Vagina (tissue), 2 donors: ENCODE measurements around the gene VAMP4. TPM values are rescaled to one million over a fixed set of nuclear protein-coding genes. Genes with fewer than 3 reads are reported as not detected.
A peak's percentile ranks its signal among the peaks of the same experiment; 100 is the strongest.

Experiments
- DNase-seq, 2 donors: peaks; one replicate each; pipeline ENCODE4 v3.0.0-alpha.2; 2017; ENCODE audit errors: extremely low spot score in 2 of 2
- H3K27ac ChIP-seq: fragments of 200-600 bp; sonication (generic); one replicate; pipeline ENCODE4 v1.5.1; 2019
- H3K27me3 ChIP-seq: fragments of 200-600 bp; sonication (generic); one replicate; pipeline ENCODE4 v1.5.1; 2019
- H3K36me3 ChIP-seq, 2 donors: fragments of 200-600 bp; sonication (generic); one replicate each; pipeline ENCODE4 v1.5.1; 2017 to 2019
- H3K4me1 ChIP-seq: fragments of 200-600 bp; sonication (generic); one replicate; pipeline ENCODE4 v1.5.1; 2019
- H3K4me3 ChIP-seq, 2 donors: fragments of 200-600 bp; sonication (generic); 1 replicate in 1 of 2; 2 replicates in 1 of 2; pipeline ENCODE4 v1.5.1; 2016 to 2019
- H3K9me3 ChIP-seq: fragments of 200-600 bp; sonication (generic); one replicate; pipeline ENCODE4 v1.5.1; 2019
- CTCF ChIP-seq, 3 experiments: fragments of 450-650 bp in 2 of 3; fragments of 200-600 bp in 1 of 3; sonication (generic) in 1 of 3; IDR thresholded peaks; one replicate each; pipeline ENCODE4 v1.5.1; 2017 to 2019; ENCODE audit warnings: antibody characterized with exemption in 3 of 3, mild to moderate bottlenecking in 2 of 3, moderate library complexity in 2 of 3
- POLR2A ChIP-seq, 2 donors: fragments of 450-650 bp; IDR thresholded peaks; one replicate each; pipeline ENCODE4 v1.6.1; 2017; ENCODE audit warnings: antibody characterized with exemption in 2 of 2, mild to moderate bottlenecking in 2 of 2, moderate library complexity in 2 of 2
- POLR2AphosphoS5 ChIP-seq, 2 donors: sonication (generic); formaldehyde crosslinking; IDR thresholded peaks; one replicate each; pipeline ENCODE4 v1.9.0; 2017; ENCODE audit warnings: antibody characterized with exemption in 2 of 2, mild to moderate bottlenecking in 2 of 2, low read depth in 1 of 2; ENCODE audit not compliant: insufficient read depth in 1 of 2
- intact Hi-C: fragments of 100-400 bp; cut with DNase I; formaldehyde crosslinking; loops from one replicate; pipeline ENCODE4 v1.15.1; 2023
- total RNA-seq: library from RNA; depleted of rRNA; stranded (reverse); fragments of >200 nt; gene quantifications from one replicate; pipeline ENCODE4 v1.2.3, GENCODE V29; 2016

VAMP4 gene
- total RNA-seq, 1 donor from 2014 or later: 8.1 TPM

GRCh38 chr1:171718848-171719247 lies 23.0 kb downstream of the VAMP4 start:
- no peak overlapping the region for H3K4me3 ChIP-seq
- intact Hi-C loops: loop anchor here (10.0 kb wide), 1 partner anchor 74 kb away; no protein-coding TSS in a partner anchor

GRCh38 chr1:171718216-171718615 lies 23.6 kb downstream of the VAMP4 start:
- intact Hi-C loops: loop anchor here (10.0 kb wide), 1 partner anchor 73 kb away; no protein-coding TSS in a partner anchor
- Histone ChIP-seq H3K27ac (no peak overlapping the region), H3K27me3 (no peaks in the 10 kb centered on the region), H3K4me3 (no peak overlapping the region), H3K36me3 (peaks cover 0 to 3% of the 10 kb centered on the region in 2 donors), H3K4me1 (peaks cover 7% of the 10 kb centered on the region), H3K9me3 (peaks cover 6% of the 10 kb centered on the region)
- TF ChIP-seq CTCF (IDR thresholded peaks at IDR 0.05) (no peak), POLR2AphosphoS5 (IDR thresholded peaks at IDR 0.05; ENCODE audit: insufficient read depth in 1 of 2, low read depth in 1 of 2) (no peak), POLR2A (IDR thresholded peaks at IDR 0.05) (no peak)
- DNase-seq: no peak

More at GRCh38 chr1:171718848-171719247, 23.0 kb downstream of the VAMP4 start:
- no peak for DNase-seq
- TF ChIP-seq POLR2AphosphoS5 (IDR thresholded peaks at IDR 0.05; ENCODE audit: insufficient read depth in 1 of 2, low read depth in 1 of 2): no peak
- no peak for TF ChIP-seq POLR2A (IDR thresholded peaks at IDR 0.05)
- TF ChIP-seq CTCF (IDR thresholded peaks at IDR 0.05): no peak
- no peak overlapping the region for H3K27ac ChIP-seq
- peaks cover 7% of the 10 kb centered on the region for H3K4me1 ChIP-seq
- H3K36me3 ChIP-seq: peaks cover 0 to 9% of the 10 kb centered on the region in 2 donors
- H3K27me3 ChIP-seq: no peaks in the 10 kb centered on the region
- H3K9me3 ChIP-seq: peaks cover 10% of the 10 kb centered on the region

- H3K4me3 ChIP-seq: no peak overlapping the region
- no peaks in the 10 kb centered on the region for H3K9me3 ChIP-seq
- H3K27me3 ChIP-seq: no peaks in the 10 kb centered on the region
- TF ChIP-seq CTCF (IDR thresholded peaks at IDR 0.05): no peak
- no peak for TF ChIP-seq POLR2A (IDR thresholded peaks at IDR 0.05)
- TF ChIP-seq POLR2AphosphoS5 (IDR thresholded peaks at IDR 0.05; ENCODE audit: insufficient read depth in 1 of 2, low read depth in 1 of 2): no peak
- no peaks in the 10 kb centered on the region for H3K36me3 ChIP-seq
- intact Hi-C loops: loop anchor here (10.0 kb wide), 1 partner anchor 72 kb away; no protein-coding TSS in a partner anchor
- no peak overlapping the region for H3K27ac ChIP-seq
- peaks cover 7% of the 10 kb centered on the region for H3K4me1 ChIP-seq
- DNase-seq: no peak
Measured at GRCh38 chr1:171717062-171717718, 24.7 kb downstream of the VAMP4 start.

GRCh38 chr1:171716616-171717015 lies 25.2 kb downstream of the VAMP4 start:
- no peak for DNase-seq
- Histone ChIP-seq H3K4me1 (peaks cover 7% of the 10 kb centered on the region), H3K27me3 (no peaks in the 10 kb centered on the region), H3K36me3 (no peaks in the 10 kb centered on the region), H3K27ac (no peak overlapping the region), H3K4me3 (no peak overlapping the region), H3K9me3 (no peaks in the 10 kb centered on the region)
- intact Hi-C loops: loop anchor here (10.0 kb wide), 1 partner anchor 72 kb away; no protein-coding TSS in a partner anchor
- TF ChIP-seq POLR2AphosphoS5 (IDR thresholded peaks at IDR 0.05; ENCODE audit: insufficient read depth in 1 of 2, low read depth in 1 of 2): no peak
- no peak for TF ChIP-seq CTCF (IDR thresholded peaks at IDR 0.05)
- no peak for TF ChIP-seq POLR2A (IDR thresholded peaks at IDR 0.05)

- Histone ChIP-seq H3K4me3 (no peak overlapping the region), H3K27me3 (no peaks in the 10 kb centered on the region), H3K9me3 (no peaks in the 10 kb centered on the region), H3K36me3 (no peaks in the 10 kb centered on the region), H3K4me1 (peaks cover 7% of the 10 kb centered on the region), H3K27ac (peak overlapping the region; percentile 45)
- DNase-seq: no peak
- intact Hi-C loops: loop anchor here (10.0 kb wide), 1 partner anchor 71 kb away; no protein-coding TSS in a partner anchor
- TF ChIP-seq POLR2A (IDR thresholded peaks at IDR 0.05): no peak
- TF ChIP-seq CTCF (IDR thresholded peaks at IDR 0.05): peak in 2 of 3 experiments; percentile 20 to 62
Measured at GRCh38 chr1:171715813-171716251, 26.0 kb downstream of the VAMP4 start.
